DND-41 (cell line): ENCODE data around the gene CCL23.
"Not testable (repeated sequence)": the region's sequence is repeated elsewhere in the genome, so short reads cannot be mapped to it uniquely, and the experiment has no call there.

Experiments
- ATAC-seq: fragments of 200-7000 bp; cut with Tn5 transposase; 3 replicates; pipeline ENCODE4 v1.9.1; 2021; ENCODE audit warnings: low read depth; ENCODE audit not compliant: insufficient read depth
- DNase-seq: peaks from one replicate; pipeline ENCODE4 v3.0.0-alpha.2; 2020
- H2AFZ ChIP-seq: 2 replicates; pipeline ENCODE4 v1.6.0; 2012; ENCODE audit warnings: low read depth, low read length
- H3K27ac ChIP-seq: 2 replicates; pipeline ENCODE4 v1.5.1; 2012; ENCODE audit warnings: low read length, inconsistent platforms
- H3K27me3 ChIP-seq: fragments of 200-600 bp; sonication (generic); 2 replicates; pipeline ENCODE4 v1.6.0; 2012; ENCODE audit warnings: low read length, mild to moderate bottlenecking, inconsistent platforms; ENCODE audit not compliant: insufficient read depth, poor library complexity
- H3K36me3 ChIP-seq: 2 replicates; pipeline ENCODE4 v1.5.1; 2012; ENCODE audit warnings: low read length, inconsistent platforms; ENCODE audit not compliant: insufficient read depth
- H3K4me1 ChIP-seq: 2 replicates; pipeline ENCODE4 v1.5.1; 2012; ENCODE audit warnings: mild to moderate bottlenecking, low read length; ENCODE audit not compliant: insufficient read depth
- H3K4me2 ChIP-seq: 2 replicates; pipeline ENCODE4 v1.6.0; 2012; ENCODE audit warnings: mild to moderate bottlenecking, moderate library complexity, low read length, inconsistent platforms; ENCODE audit not compliant: insufficient read depth
- H3K4me3 ChIP-seq, 2 experiments: fragments of 200-600 bp in 1 of 2; shearing (Covaris generic) in 1 of 2; 2 replicates each; pipeline ENCODE4 v1.5.1; 2012 to 2016; ENCODE audit warnings: inconsistent platforms in 2 of 2, low read length in 2 of 2, mild to moderate bottlenecking in 2 of 2, low read depth in 1 of 2, moderate library complexity in 1 of 2
- H3K79me2 ChIP-seq: 2 replicates; pipeline ENCODE4 v1.6.0; 2012; ENCODE audit warnings: low read length, inconsistent platforms; ENCODE audit not compliant: insufficient read depth
- H3K9ac ChIP-seq: 2 replicates; pipeline ENCODE4 v1.6.0; 2012; ENCODE audit warnings: low read depth, mild to moderate bottlenecking, inconsistent platforms, low read length, moderate library complexity
- H3K9me3 ChIP-seq: 2 replicates; pipeline ENCODE4 v1.5.1; 2012; ENCODE audit warnings: low read length, moderate library complexity, mild to moderate bottlenecking, inconsistent platforms; ENCODE audit not compliant: insufficient read depth, severe bottlenecking
- H4K20me1 ChIP-seq: 2 replicates; pipeline ENCODE4 v1.6.0; 2012; ENCODE audit warnings: low read length; ENCODE audit not compliant: insufficient read depth
- EZH2 ChIP-seq: IDR thresholded peaks from 3 replicates; pipeline ENCODE4 v1.6.1; 2012; ENCODE audit warnings: borderline replicate concordance, low read depth, mild to moderate bottlenecking, moderate library complexity, low read length, inconsistent platforms; ENCODE audit not compliant: severe bottlenecking
- TF ChIP-seq, protein P1 (sequence below): IDR thresholded peaks from 2 replicates; pipeline ENCODE4 v1.5.1; 2012; ENCODE audit warnings: borderline replicate concordance, low read length, moderate library complexity, mild to moderate bottlenecking; ENCODE audit not compliant: poor library complexity, severe bottlenecking; ENCODE audit errors: extremely low read depth

CCL23 gene

DNA sequence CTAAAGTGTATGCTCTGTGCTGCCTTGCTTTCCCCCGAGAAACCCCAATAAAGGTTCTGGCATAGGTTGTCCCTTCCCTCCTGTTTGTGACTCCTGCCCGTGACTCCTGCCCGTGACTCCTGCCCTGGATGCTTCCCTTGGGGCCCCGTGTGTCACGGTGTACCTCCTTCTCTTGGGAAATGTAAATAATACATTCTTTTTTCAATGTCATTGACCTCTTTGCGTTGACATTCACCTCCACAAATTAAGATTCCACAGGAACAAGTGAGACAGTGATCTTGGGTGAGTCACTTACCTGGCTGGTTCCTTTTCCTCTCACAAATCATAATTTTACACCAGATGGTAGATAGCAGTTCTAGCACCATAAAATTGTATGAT, 17.1 kb downstream of the CCL23 start:
- Histone ChIP-seq H3K9me3 (no peaks in the 10 kb centered on the region), H4K20me1 (no peaks in the 10 kb centered on the region), H3K36me3 (no peaks in the 10 kb centered on the region), H3K27me3 (no peaks in the 10 kb centered on the region), H3K4me2 (no peak overlapping the region), H3K9ac (no peak overlapping the region), H3K79me2 (no peaks in the 10 kb centered on the region), H3K4me3 (no peak overlapping the region), H3K27ac (no peak overlapping the region), H2AFZ (no peak overlapping the region), H3K4me1 (no peaks in the 10 kb centered on the region)
- DNase-seq (no peak), ATAC-seq (no peak)
- TF ChIP-seq, protein P1, sequence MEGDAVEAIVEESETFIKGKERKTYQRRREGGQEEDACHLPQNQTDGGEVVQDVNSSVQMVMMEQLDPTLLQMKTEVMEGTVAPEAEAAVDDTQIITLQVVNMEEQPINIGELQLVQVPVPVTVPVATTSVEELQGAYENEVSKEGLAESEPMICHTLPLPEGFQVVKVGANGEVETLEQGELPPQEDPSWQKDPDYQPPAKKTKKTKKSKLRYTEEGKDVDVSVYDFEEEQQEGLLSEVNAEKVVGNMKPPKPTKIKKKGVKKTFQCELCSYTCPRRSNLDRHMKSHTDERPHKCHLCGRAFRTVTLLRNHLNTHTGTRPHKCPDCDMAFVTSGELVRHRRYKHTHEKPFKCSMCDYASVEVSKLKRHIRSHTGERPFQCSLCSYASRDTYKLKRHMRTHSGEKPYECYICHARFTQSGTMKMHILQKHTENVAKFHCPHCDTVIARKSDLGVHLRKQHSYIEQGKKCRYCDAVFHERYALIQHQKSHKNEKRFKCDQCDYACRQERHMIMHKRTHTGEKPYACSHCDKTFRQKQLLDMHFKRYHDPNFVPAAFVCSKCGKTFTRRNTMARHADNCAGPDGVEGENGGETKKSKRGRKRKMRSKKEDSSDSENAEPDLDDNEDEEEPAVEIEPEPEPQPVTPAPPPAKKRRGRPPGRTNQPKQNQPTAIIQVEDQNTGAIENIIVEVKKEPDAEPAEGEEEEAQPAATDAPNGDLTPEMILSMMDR, result no peak
- no peak for TF ChIP-seq EZH2

- Histone ChIP-seq H3K4me3 (no peak overlapping the region), H4K20me1 (no peaks in the 10 kb centered on the region), H3K36me3 (no peaks in the 10 kb centered on the region), H3K79me2 (no peaks in the 10 kb centered on the region), H3K9me3 (no peaks in the 10 kb centered on the region), H3K4me2 (no peak overlapping the region), H3K27me3 (no peaks in the 10 kb centered on the region), H2AFZ (no peak overlapping the region), H3K4me1 (no peaks in the 10 kb centered on the region), H3K9ac (no peak overlapping the region), H3K27ac (no peak overlapping the region)
- DNase-seq (no peak), ATAC-seq (no peak)
- TF ChIP-seq, protein P1, result no peak
- TF ChIP-seq EZH2, result no peak
Measured at GRCh38 chr17:35998756-35999155, 19.0 kb downstream of the CCL23 start.

DNA sequence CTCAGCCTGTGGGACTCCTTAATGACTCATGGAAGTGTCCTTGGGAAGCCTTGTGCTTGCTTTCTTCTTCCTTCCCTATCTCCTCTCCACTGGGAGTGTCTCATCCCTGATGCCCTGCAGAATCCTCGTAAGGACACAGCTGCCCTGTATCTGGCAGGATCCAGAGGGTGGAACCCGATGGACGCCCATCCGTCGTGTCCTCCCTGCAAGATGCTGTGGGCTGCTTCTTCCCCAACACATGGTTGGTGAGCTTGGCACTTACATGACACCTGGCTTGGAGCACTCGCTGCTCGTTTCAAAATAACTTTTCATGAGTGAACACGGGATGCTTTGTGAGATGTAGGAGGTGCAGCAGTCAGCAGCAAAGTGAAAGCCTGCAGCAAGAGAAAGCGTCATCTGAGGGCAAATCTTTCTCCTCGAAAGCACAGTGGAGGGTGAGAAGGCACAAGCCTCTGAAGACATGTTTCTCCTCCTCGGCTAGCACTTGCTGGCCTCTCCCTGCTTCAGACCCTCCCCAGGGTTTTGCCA, 19.7 kb downstream of the CCL23 start:
- ATAC-seq (no peak), DNase-seq (no peak)
- H3K4me2 ChIP-seq, result no peak overlapping the region
- H3K36me3 ChIP-seq, result no peaks in the 10 kb centered on the region
- H3K9me3 ChIP-seq, result no peaks in the 10 kb centered on the region
- H3K27ac ChIP-seq, result no peak overlapping the region
- H2AFZ ChIP-seq, result no peak overlapping the region
- no peaks in the 10 kb centered on the region for H3K27me3 ChIP-seq
- H3K4me1 ChIP-seq, result no peaks in the 10 kb centered on the region
- TF ChIP-seq, protein P1, result no peak
- TF ChIP-seq EZH2, result no peak
- H4K20me1 ChIP-seq, result no peaks in the 10 kb centered on the region
- H3K4me3 ChIP-seq, result no peak overlapping the region
- no peak overlapping the region for H3K9ac ChIP-seq
- H3K79me2 ChIP-seq, result no peaks in the 10 kb centered on the region

DNA sequence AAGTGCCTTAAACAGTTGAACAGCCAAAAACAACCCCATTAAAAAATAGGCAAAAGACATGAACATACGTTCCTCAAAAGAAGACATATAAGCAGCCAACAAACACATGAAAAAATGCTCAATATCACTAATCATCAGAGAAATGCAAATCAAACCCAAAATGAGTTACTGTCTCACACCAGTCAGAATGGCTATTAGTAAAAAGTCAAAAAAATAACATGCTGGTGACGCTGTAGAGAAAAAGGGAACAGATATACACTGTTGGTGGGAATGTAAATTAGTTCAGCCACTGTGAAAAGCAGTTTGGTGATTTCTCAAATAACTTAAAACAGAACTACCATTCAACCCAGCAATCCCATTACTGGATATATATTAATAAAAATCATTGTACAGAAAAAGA, 22.4 kb downstream of the CCL23 start:
- H3K79me2 ChIP-seq, H3K4me1 ChIP-seq: not testable (repeated sequence)

More for the DNA sequence above, 22.4 kb downstream of the CCL23 start:
- not testable (repeated sequence) for ATAC-seq, H3K36me3 ChIP-seq, H2AFZ ChIP-seq, H3K9ac ChIP-seq, H3K27ac ChIP-seq, H3K4me2 ChIP-seq, H3K27me3 ChIP-seq, H3K9me3 ChIP-seq, H3K4me3 ChIP-seq, DNase-seq, H4K20me1 ChIP-seq
